Peyer's patch (tissue), 4 donors: Measurements from ENCODE around the gene CPS1. TPM values are rescaled to one million over a fixed set of nuclear protein-coding genes. Genes with fewer than 3 reads are reported as not detected.

Source experiments
- DNase-seq, 3 donors: peaks; one replicate each; pipeline ENCODE4 v3.0.0-alpha.2; 2017 to 2019
- H3K27ac ChIP-seq, 4 donors: fragments of 200-600 bp; sonication (generic); one replicate each; pipeline ENCODE4 v1.5.1; 2016 to 2019
- H3K27me3 ChIP-seq, 2 donors: fragments of 200-600 bp; sonication (generic); one replicate each; pipeline ENCODE4 v1.5.1; 2019
- H3K36me3 ChIP-seq, 3 donors: fragments of 200-600 bp; sonication (generic); one replicate each; pipeline ENCODE4 v1.5.1; 2016 to 2019
- H3K4me1 ChIP-seq, 4 donors: fragments of 200-600 bp; sonication (generic); one replicate each; pipeline ENCODE4 v1.5.1; 2016 to 2019
- H3K4me3 ChIP-seq, 4 donors: fragments of 200-600 bp; sonication (generic); 1 replicate in 3 of 4; 2 replicates in 1 of 4; pipeline ENCODE4 v1.5.1; 2016 to 2019; ENCODE audit warnings: mild to moderate bottlenecking in 1 of 4
- H3K9me3 ChIP-seq, 4 donors: fragments of 200-600 bp; sonication (generic); one replicate each; pipeline ENCODE4 v1.5.1; 2016 to 2019; ENCODE audit warnings: mild to moderate bottlenecking in 1 of 4
- POLR2A ChIP-seq, 2 donors: fragments of 450-650 bp; IDR thresholded peaks; one replicate each; pipeline ENCODE4 v1.5.1; 2017; ENCODE audit warnings: antibody characterized with exemption in 2 of 2, mild to moderate bottlenecking in 2 of 2, moderate library complexity in 2 of 2
- total RNA-seq, 4 donors: library from RNA; depleted of rRNA; stranded (reverse); fragments of >200 nt; gene quantifications; one replicate each; pipeline ENCODE4 v1.1.0, GENCODE V29; 2016
- TF ChIP-seq, protein P1 (sequence below), 6 experiments: fragments of 450-650 bp in 4 of 6; fragments of 200-600 bp in 2 of 6; sonication (generic) in 1 of 6; IDR thresholded peaks; one replicate each; pipeline ENCODE4 v1.5.1; 2017 to 2019; ENCODE audit warnings: antibody characterized with exemption in 6 of 6, mild to moderate bottlenecking in 3 of 6, moderate library complexity in 1 of 6

The CPS1 gene
- total RNA-seq, 4 donors from 2014 or later: 68.5 to 330 (median 222) TPM

DNA sequence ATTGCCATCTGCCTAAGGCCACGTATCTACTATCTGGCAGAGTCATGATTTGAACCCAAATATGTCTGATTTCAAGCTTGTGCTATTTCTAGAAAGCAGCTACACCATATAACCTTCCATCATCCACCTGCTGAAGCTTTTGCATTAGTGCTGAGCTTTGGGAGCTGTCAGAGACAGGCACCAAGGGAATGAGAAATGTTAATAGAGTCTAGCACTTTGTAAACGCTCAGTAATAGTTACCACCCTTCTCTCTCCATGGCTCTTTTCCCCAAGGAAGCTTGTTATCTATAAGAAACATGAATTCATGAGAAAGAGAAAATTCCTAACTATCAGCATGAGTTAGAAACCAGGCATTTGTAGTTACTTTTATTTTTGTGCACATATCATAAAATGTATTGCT lies 151.5 kb downstream of the CPS1 start:
- no peak for DNase-seq
- no peaks in the 10 kb centered on the region for H3K27me3 ChIP-seq
- H3K4me3 ChIP-seq: no peak overlapping the region
- H3K9me3 ChIP-seq: no peaks in the 10 kb centered on the region
- no peaks in the 10 kb centered on the region for H3K4me1 ChIP-seq
- H3K36me3 ChIP-seq: no peaks in the 10 kb centered on the region
- no peak overlapping the region for H3K27ac ChIP-seq
- no peak for TF ChIP-seq POLR2A (IDR thresholded peaks at IDR 0.05)
- TF ChIP-seq, protein P1, sequence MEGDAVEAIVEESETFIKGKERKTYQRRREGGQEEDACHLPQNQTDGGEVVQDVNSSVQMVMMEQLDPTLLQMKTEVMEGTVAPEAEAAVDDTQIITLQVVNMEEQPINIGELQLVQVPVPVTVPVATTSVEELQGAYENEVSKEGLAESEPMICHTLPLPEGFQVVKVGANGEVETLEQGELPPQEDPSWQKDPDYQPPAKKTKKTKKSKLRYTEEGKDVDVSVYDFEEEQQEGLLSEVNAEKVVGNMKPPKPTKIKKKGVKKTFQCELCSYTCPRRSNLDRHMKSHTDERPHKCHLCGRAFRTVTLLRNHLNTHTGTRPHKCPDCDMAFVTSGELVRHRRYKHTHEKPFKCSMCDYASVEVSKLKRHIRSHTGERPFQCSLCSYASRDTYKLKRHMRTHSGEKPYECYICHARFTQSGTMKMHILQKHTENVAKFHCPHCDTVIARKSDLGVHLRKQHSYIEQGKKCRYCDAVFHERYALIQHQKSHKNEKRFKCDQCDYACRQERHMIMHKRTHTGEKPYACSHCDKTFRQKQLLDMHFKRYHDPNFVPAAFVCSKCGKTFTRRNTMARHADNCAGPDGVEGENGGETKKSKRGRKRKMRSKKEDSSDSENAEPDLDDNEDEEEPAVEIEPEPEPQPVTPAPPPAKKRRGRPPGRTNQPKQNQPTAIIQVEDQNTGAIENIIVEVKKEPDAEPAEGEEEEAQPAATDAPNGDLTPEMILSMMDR (IDR thresholded peaks at IDR 0.05): no peak

DNA sequence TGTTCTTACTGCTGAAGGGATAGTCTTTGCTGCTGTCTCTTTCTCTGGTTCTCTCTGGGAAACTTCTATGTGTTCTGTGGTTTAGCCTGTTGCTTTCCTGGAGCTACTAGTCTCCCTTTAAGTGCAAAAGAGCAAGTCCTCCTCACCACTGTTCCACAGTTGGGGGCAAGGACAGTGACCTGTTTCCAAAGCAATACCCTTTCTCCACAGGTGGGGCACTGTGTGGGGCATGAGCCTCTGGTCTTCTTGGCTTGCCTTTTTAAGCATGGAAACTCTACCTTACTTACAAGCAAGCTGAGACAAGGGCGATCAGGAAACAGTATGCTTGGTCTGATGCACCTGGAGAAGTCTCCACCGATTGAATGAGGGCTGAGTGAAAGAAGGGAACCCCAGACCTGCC lies 156.7 kb downstream of the CPS1 start:
- H3K9me3 ChIP-seq: no peaks in the 10 kb centered on the region
- H3K27ac ChIP-seq: no peak overlapping the region
- no peak for TF ChIP-seq POLR2A (IDR thresholded peaks at IDR 0.05)
- TF ChIP-seq, protein P1 (IDR thresholded peaks at IDR 0.05): no peak
- DNase-seq: no peak
- H3K27me3 ChIP-seq: no peaks in the 10 kb centered on the region
- H3K36me3 ChIP-seq: no peaks in the 10 kb centered on the region
- H3K4me3 ChIP-seq: no peak overlapping the region
- H3K4me1 ChIP-seq: no peaks in the 10 kb centered on the region

GRCh38 chr2:210715560-210716082 lies 159.2 kb downstream of the CPS1 start:
- no peaks in the 10 kb centered on the region for H3K4me1 ChIP-seq
- H3K9me3 ChIP-seq: no peaks in the 10 kb centered on the region
- no peak overlapping the region for H3K27ac ChIP-seq
- H3K27me3 ChIP-seq: no peaks in the 10 kb centered on the region
- no peak for TF ChIP-seq POLR2A (IDR thresholded peaks at IDR 0.05)
- TF ChIP-seq, protein P1 (IDR thresholded peaks at IDR 0.05): no peak
- H3K4me3 ChIP-seq: no peak overlapping the region
- H3K36me3 ChIP-seq: no peaks in the 10 kb centered on the region
- DNase-seq: no peak

DNA sequence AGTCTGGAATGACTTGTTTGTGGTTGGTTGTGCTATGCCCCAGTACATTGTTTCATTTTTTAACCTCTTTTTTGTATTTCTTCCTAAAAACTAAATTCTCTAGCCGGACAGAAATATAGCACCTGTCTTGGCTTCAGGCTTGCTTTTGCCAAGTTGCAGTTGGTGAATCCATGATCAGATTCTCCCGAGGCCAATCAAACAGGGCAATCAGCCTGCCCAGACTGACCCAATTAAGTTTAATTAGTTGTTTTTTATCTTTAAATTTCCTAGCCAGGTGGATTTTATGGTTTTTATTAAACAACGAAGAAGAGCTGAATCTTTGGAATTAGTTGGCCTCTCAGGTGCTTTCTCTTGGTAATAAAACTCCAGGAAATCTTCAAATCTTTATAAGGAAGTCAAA lies 162.1 kb downstream of the CPS1 start:
- DNase-seq: no peak
- Histone ChIP-seq H3K27me3 (no peaks in the 10 kb centered on the region), H3K36me3 (no peaks in the 10 kb centered on the region), H3K4me3 (no peak overlapping the region), H3K9me3 (no peaks in the 10 kb centered on the region), H3K27ac (no peak overlapping the region), H3K4me1 (no peaks in the 10 kb centered on the region)
- TF ChIP-seq POLR2A (IDR thresholded peaks at IDR 0.05): no peak
- TF ChIP-seq, protein P1 (IDR thresholded peaks at IDR 0.05): no peak

DNA sequence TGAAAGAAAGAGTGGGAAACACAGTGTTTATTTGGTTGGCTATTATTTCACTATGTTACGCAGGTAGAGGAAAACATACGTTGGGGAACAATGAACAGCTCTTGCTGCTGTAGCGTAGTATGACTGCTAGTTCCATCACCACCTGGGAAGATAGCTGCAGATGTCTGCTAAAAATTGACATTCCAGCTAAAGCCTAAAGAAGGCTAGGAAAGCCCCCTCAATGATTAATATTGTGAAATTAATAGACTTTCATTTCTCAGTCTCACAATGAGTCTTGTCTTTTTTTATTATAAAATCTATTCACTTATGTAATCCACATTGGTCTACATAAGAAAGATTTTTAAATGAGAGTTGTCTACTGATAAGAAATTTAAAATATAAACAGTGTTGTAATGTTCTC lies 165.7 kb downstream of the CPS1 start:
- no peak for DNase-seq
- H3K36me3 ChIP-seq: no peaks in the 10 kb centered on the region

More for the DNA sequence above, 165.7 kb downstream of the CPS1 start:
- no peaks in the 10 kb centered on the region for H3K4me1 ChIP-seq
- H3K4me3 ChIP-seq: no peak overlapping the region
- TF ChIP-seq, protein P1 (IDR thresholded peaks at IDR 0.05): no peak
- no peak for TF ChIP-seq POLR2A (IDR thresholded peaks at IDR 0.05)
- H3K9me3 ChIP-seq: no peaks in the 10 kb centered on the region
- H3K27ac ChIP-seq: no peak overlapping the region
- no peaks in the 10 kb centered on the region for H3K27me3 ChIP-seq
